CD4-positive, alpha-beta T cell treated with Interleukin-4 for 1 hour (primary cell): ENCODE data around the gene CFC1B.
"Not testable (repeated sequence)": the region's sequence is repeated elsewhere in the genome, so short reads cannot be mapped to it uniquely, and the experiment has no call there.

Experiments
- DNase-seq, 2 donors: peaks; one replicate each; pipeline ENCODE4 v3.0.0-alpha.2; 2020 to 2022

CFC1B gene

DNA sequence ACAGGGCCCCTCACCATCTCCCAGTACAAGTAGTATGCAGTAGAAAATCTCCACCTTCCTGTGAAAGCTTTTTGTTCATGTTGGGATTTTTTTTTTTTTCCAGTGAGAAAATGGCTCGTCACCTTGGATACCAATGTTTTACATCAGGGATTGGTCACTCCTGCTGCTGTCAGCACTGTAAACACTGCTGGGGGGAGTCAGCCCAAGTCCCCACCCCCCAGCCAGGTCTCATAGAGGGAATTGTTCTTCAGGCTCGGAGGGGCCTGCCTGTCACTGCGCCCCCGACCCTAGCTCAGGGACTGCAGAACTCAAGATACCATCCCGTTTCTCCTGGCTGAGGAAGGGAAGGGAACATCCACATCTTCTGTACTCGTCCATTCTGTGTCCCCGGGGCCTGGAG is at the start of gene CFC1B:
Gene CFC1B, plus strand, starts transcription at position 231 of the 400 bp plus-strand sequence. CDS start 263 bp downstream, outside the sequence.
- not testable (repeated sequence) for DNase-seq

- DNase-seq: not testable (repeated sequence)
Observed at GRCh38 chr2:130491073-130491472, 29.9 kb upstream of the CFC1B start.

GRCh38 chr2:130509228-130509627 is 11.8 kb upstream of the CFC1B start, which contains the start of gene POTEI:
Gene POTEI, minus strand, starts transcription at chr2:130509328. Its CDS starts 93 bp downstream, at chr2:130509235.
- not testable (repeated sequence) for DNase-seq

- DNase-seq: not testable (repeated sequence)
Observed at GRCh38 chr2:130510807-130511746, 9.9 kb upstream of the CFC1B start.

- not testable (repeated sequence) for DNase-seq
Observed at GRCh38 chr2:130511747-130512451, 9.1 kb upstream of the CFC1B start.

- DNase-seq: not testable (repeated sequence)
Observed at GRCh38 chr2:130518516-130519106, 2.4 kb upstream of the CFC1B start.

GRCh38 chr2:130522390-130522789 is 1.4 kb downstream of the CFC1B start:
- DNase-seq: not testable (repeated sequence)

DNA sequence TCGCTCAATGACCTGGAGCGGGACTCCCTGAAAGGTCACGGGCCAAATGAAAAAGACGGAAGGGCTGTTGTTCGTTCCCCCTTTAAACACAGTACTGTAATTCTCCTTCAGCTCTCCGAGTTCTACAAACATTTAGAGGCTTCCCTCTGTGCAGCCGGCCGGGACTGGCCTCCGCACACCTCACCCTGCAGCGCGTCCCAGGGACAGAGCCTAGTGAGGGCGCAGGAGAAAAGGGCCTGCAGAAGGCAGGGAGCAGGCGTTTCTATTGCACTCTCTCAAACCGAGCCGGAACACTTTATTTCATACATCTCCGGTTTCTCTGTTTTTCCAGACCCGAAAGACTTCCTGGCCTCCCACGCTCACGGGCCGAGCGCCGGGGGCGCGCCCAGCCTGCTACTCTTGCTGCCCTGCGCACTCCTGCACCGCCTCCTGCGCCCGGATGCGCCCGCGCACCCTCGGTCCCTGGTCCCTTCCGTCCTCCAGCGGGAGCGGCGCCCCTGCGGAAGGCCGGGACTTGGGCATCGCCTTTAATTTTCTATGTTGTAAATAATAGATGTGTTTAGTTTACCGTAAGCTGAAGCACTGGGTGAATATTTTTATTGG is 6.4 kb downstream of the CFC1B start:
- DNase-seq: not testable (repeated sequence)

DNA sequence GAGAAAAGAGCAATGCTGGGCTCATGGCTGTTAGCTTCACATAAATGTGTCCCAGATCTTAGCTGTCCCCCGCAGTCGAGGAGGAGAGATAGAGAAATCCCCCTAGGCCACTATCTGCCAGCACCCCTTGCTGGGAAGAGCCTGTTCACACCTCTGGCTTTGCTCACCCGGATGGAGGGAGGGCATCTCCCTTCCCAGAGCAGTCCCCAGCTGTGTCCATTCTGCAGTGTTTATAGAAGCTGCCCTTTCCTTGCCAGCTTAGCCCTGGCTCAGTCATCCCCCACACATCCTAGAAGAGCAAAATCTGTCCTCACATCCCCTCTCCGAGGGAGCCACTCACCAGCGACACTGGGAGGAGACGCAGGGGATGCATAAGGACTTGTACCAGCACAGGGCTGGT is 8.5 kb downstream of the CFC1B start:
- DNase-seq: not testable (repeated sequence)

GRCh38 chr2:130530212-130530611 is 9.2 kb downstream of the CFC1B start:
- not testable (repeated sequence) for DNase-seq

GRCh38 chr2:130531225-130531624 is 10.2 kb downstream of the CFC1B start:
- not testable (repeated sequence) for DNase-seq

- DNase-seq: not testable (repeated sequence)
Observed at GRCh38 chr2:130531672-130532071, 10.7 kb downstream of the CFC1B start.

- not testable (repeated sequence) for DNase-seq
Observed at GRCh38 chr2:130536654-130537053, 15.6 kb downstream of the CFC1B start.

DNA sequence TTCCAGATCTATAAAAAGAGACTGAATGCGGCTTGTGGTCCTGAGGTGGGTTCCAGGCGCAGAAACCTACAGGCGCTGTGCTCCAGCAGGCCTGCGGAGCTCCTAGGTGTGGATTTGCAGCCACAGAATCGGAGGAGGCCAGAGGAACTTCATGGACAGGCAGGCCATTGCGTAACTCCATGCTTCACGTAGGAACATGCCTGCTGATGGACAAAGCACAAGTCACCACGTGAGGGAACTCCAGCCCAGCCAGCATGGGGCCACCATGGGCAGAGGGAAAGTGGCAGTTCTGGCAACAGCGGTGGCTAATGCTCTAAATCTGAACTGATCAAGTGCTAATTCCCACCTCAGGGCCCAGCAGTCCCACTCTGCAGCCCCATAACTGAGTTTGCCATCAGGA is 17.2 kb downstream of the CFC1B start:
- not testable (repeated sequence) for DNase-seq

GRCh38 chr2:130542789-130543188 is 21.8 kb downstream of the CFC1B start:
- DNase-seq: not testable (repeated sequence)

- not testable (repeated sequence) for DNase-seq
Observed at GRCh38 chr2:130543785-130544528, 22.9 kb downstream of the CFC1B start.

- DNase-seq: not testable (repeated sequence)
Observed at GRCh38 chr2:130544978-130545377, 24.0 kb downstream of the CFC1B start.

DNA sequence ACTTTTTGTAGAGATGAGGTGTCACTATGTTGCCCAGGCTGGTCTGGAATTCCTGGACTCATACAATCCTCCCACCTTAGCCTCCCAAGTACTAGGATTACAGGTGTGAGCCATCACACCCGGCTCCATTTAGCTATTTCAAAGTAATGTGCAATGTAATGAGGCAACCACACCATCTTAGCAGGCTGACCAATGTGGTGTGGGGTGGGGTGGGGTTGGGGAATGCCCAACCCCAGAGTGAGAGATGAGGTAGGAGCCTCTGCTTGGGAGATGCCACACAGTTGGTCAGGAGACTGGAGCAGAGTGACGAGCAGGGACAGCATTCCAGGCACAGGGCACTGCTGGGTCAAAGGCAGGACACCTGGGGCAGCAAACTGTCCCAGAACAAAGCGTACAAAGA is 27.4 kb downstream of the CFC1B start:
- not testable (repeated sequence) for DNase-seq

GRCh38 chr2:130549475-130549874 is 28.5 kb downstream of the CFC1B start:
- DNase-seq: not testable (repeated sequence)

- not testable (repeated sequence) for DNase-seq
Observed at GRCh38 chr2:130554178-130554577, 33.2 kb downstream of the CFC1B start.

DNA sequence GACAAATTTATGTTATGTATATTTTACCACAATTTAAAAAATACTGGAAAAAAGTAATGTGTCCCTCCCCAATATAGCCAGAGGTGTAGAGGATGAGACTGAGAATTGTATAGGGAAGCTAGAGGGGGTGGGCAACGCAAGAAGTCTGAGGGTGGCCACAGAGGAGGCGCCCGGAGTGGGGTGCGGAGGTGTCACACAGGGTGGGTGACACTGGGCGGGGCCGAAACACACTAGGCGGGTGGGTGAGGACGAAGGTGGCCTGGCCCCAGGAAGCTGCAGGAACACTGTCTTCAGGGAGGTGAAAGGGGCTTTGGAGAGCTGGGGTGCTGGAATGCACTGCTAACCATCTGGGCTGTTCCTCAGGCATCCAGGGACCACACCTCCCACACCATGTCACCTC is 35.4 kb downstream of the CFC1B start:
- DNase-seq: not testable (repeated sequence)

GRCh38 chr2:130566165-130566564 is 45.1 kb downstream of the CFC1B start:
- DNase-seq: not testable (repeated sequence)
